ENCODE results near the gene CAPN14. TPM values are rescaled to one million over a fixed set of nuclear protein-coding genes. Genes with fewer than 3 reads are reported as not detected.
A peak's percentile ranks its signal among the peaks of the same experiment; 100 is the strongest.
"Not testable (repeated sequence)": the region's sequence is repeated elsewhere in the genome, so short reads cannot be mapped to it uniquely, and the experiment has no call there.

CAPN14 gene
- total RNA-seq, 1 donor from 2014 or later: 0.47 TPM

DNA sequence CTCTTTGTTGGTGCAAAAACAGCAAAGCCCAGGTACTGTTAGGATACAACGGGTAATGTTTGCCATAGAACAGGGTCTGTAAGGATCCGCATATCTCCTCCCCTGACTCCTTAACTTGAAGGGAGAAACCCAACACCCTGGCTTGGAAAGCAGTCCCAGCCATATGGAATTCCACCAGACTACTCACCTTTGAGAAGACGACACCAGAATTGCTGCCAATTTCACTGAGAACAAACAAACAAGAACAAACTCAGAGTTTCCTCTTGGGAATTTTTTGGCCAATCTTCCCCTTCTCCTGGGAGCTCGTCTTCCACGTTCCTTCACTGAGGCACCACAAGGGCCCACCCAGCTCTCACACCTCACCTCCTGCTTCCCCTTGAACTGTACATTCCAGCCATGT lies 29.2 kb downstream of the CAPN14 start:
- H3K27ac Mint-ChIP-seq (ENCODE audit: unreplicated experiment): no peak overlapping the region
- no peaks in the 10 kb centered on the region for H3K4me1 Mint-ChIP-seq
- DNase-seq (ENCODE audit: low read depth, low spot score): no peak
- peaks cover 2% of the 10 kb centered on the region for H3K36me3 Mint-ChIP-seq (ENCODE audit: low read depth)
- H3K27me3 Mint-ChIP-seq (ENCODE audit: low read depth): peaks cover 35% of the 10 kb centered on the region
- no peak overlapping the region for H3K4me3 Mint-ChIP-seq
- H3K9me3 Mint-ChIP-seq: no peaks in the 10 kb centered on the region
- TF ChIP-seq, protein P1, sequence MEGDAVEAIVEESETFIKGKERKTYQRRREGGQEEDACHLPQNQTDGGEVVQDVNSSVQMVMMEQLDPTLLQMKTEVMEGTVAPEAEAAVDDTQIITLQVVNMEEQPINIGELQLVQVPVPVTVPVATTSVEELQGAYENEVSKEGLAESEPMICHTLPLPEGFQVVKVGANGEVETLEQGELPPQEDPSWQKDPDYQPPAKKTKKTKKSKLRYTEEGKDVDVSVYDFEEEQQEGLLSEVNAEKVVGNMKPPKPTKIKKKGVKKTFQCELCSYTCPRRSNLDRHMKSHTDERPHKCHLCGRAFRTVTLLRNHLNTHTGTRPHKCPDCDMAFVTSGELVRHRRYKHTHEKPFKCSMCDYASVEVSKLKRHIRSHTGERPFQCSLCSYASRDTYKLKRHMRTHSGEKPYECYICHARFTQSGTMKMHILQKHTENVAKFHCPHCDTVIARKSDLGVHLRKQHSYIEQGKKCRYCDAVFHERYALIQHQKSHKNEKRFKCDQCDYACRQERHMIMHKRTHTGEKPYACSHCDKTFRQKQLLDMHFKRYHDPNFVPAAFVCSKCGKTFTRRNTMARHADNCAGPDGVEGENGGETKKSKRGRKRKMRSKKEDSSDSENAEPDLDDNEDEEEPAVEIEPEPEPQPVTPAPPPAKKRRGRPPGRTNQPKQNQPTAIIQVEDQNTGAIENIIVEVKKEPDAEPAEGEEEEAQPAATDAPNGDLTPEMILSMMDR (conservative IDR thresholded peaks at IDR 0.05): no peak

GRCh38 chr2:31187166-31187565 lies 30.1 kb downstream of the CAPN14 start:
- peaks cover 2% of the 10 kb centered on the region for H3K36me3 Mint-ChIP-seq (ENCODE audit: low read depth)
- H3K27ac Mint-ChIP-seq (ENCODE audit: unreplicated experiment): no peak overlapping the region
- TF ChIP-seq, protein P1 (conservative IDR thresholded peaks at IDR 0.05): no peak
- H3K4me1 Mint-ChIP-seq: no peaks in the 10 kb centered on the region
- DNase-seq (ENCODE audit: low read depth, low spot score): no peak
- H3K9me3 Mint-ChIP-seq: no peaks in the 10 kb centered on the region
- H3K4me3 Mint-ChIP-seq: no peak overlapping the region
- peaks cover 35% of the 10 kb centered on the region for H3K27me3 Mint-ChIP-seq (ENCODE audit: low read depth)

GRCh38 chr2:31183973-31184372 lies 33.3 kb downstream of the CAPN14 start:
- H3K27me3 Mint-ChIP-seq (ENCODE audit: low read depth): peaks cover 35% of the 10 kb centered on the region
- DNase-seq (ENCODE audit: low read depth, low spot score); H3K36me3 Mint-ChIP-seq (ENCODE audit: low read depth); H3K4me1 Mint-ChIP-seq; H3K4me3 Mint-ChIP-seq; H3K9me3 Mint-ChIP-seq; H3K27ac Mint-ChIP-seq (ENCODE audit: unreplicated experiment): not testable (repeated sequence)

GRCh38 chr2:31176742-31177141 lies 40.6 kb downstream of the CAPN14 start:
- Mint-ChIP-seq H3K36me3 (ENCODE audit: low read depth) (no peaks in the 10 kb centered on the region), H3K27ac (ENCODE audit: unreplicated experiment) (no peak overlapping the region), H3K4me3 (no peak overlapping the region), H3K9me3 (no peaks in the 10 kb centered on the region), H3K27me3 (ENCODE audit: low read depth) (peaks cover 22% of the 10 kb centered on the region), H3K4me1 (no peaks in the 10 kb centered on the region)
- DNase-seq (ENCODE audit: low read depth, low spot score): no peak
- TF ChIP-seq, protein P1 (conservative IDR thresholded peaks at IDR 0.05): no peak

GRCh38 chr2:31171142-31171541 lies 46.2 kb downstream of the CAPN14 start:
- peaks cover 36% of the 10 kb centered on the region for H3K27me3 Mint-ChIP-seq (ENCODE audit: low read depth)
- no peaks in the 10 kb centered on the region for H3K4me1 Mint-ChIP-seq
- TF ChIP-seq, protein P1 (conservative IDR thresholded peaks at IDR 0.05): no peak
- no peak overlapping the region for H3K27ac Mint-ChIP-seq (ENCODE audit: unreplicated experiment)
- H3K9me3 Mint-ChIP-seq: no peaks in the 10 kb centered on the region
- DNase-seq (ENCODE audit: low read depth, low spot score): no peak
- no peaks in the 10 kb centered on the region for H3K36me3 Mint-ChIP-seq (ENCODE audit: low read depth)
- H3K4me3 Mint-ChIP-seq: no peak overlapping the region

DNA sequence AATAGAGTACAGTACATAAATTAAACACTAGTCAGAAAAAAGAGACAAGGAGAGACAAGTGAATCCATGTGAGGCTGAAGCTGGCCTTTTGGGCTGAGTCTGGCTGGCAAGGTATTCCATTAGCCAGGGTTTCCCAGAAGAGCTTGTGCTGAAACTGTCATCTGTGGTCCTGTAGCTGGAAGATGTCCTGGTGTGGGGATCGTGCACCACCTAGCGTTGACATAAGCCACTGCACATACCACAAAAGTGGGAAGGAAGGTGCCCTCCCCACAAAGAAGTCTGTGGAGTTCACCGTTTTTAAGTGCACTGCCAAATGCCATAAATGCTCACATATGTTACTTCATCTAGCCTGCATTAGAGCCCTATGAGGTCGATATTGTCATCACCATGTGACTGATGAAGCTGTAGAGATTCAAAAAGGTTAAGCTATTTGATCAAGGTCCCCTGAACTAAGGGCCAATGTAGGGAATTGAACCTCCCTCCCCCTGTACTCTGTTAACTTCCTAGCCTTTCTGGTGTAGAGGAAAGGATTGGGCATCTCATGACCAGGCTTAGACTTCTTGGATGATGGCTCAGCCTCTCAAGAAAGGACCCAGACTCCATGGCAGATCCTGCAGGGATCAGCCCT lies 47.1 kb downstream of the CAPN14 start:
- no peaks in the 10 kb centered on the region for H3K9me3 Mint-ChIP-seq
- H3K27me3 Mint-ChIP-seq (ENCODE audit: low read depth): peaks cover 39% of the 10 kb centered on the region
- H3K4me3 Mint-ChIP-seq: no peak overlapping the region
- DNase-seq (ENCODE audit: low read depth, low spot score): peak; percentile 47
- no peak overlapping the region for H3K27ac Mint-ChIP-seq (ENCODE audit: unreplicated experiment)
- TF ChIP-seq, protein P1 (conservative IDR thresholded peaks at IDR 0.05): peak; percentile 95
- H3K36me3 Mint-ChIP-seq (ENCODE audit: low read depth): no peaks in the 10 kb centered on the region
- no peaks in the 10 kb centered on the region for H3K4me1 Mint-ChIP-seq
